IMR-90 (cell line): Measurements from ENCODE around the gene SUGCT.

Source experiments
- CEBPB ChIP-seq: IDR thresholded peaks from 2 replicates; pipeline ENCODE4 v1.6.1; 2012; ENCODE audit warnings: low read depth, low read length, improper control_type of control experiment
- CHD1 ChIP-seq: IDR thresholded peaks from 2 replicates; pipeline ENCODE4 v1.6.1; 2012; ENCODE audit warnings: low read depth, low read length, improper control_type of control experiment
- MAFK ChIP-seq: IDR thresholded peaks from 2 replicates; pipeline ENCODE4 v1.6.1; 2012; ENCODE audit warnings: low read depth, low read length, improper control_type of control experiment
- MAZ ChIP-seq: IDR thresholded peaks from 2 replicates; pipeline ENCODE4 v1.6.1; 2012; ENCODE audit warnings: low read depth, mild to moderate bottlenecking, low read length, improper control_type of control experiment, moderate library complexity, borderline replicate concordance
- MXI1 ChIP-seq: IDR thresholded peaks from 2 replicates; pipeline ENCODE4 v1.6.1; 2012; ENCODE audit warnings: low read depth, mild to moderate bottlenecking, low read length, moderate library complexity, borderline replicate concordance
- POLR2A ChIP-seq: IDR thresholded peaks from 2 replicates; pipeline ENCODE4 v1.6.1; 2012; ENCODE audit warnings: mild to moderate bottlenecking, low read depth, low read length
- RAD21 ChIP-seq: IDR thresholded peaks from 2 replicates; pipeline ENCODE4 v1.6.1; 2012; ENCODE audit warnings: low read length, improper control_type of control experiment
- SMC3 ChIP-seq: fragments of 150-350 bp; IDR thresholded peaks from 2 replicates; pipeline ENCODE4 v1.6.1; 2016; ENCODE audit warnings: low read depth, mild to moderate bottlenecking, antibody characterized with exemption, low read length, moderate library complexity
- TF ChIP-seq, protein P1 (sequence below): conservative IDR thresholded peaks from 2 replicates; pipeline ENCODE4 v1.5.1; 2012; ENCODE audit warnings: mild to moderate bottlenecking, low read depth, low read length, improper control_type of control experiment
- TF ChIP-seq, protein P2 (sequence below): fragments of 150-350 bp; IDR thresholded peaks from 2 replicates; pipeline ENCODE4 v1.6.1; 2017; ENCODE audit warnings: mild to moderate bottlenecking, antibody characterized with exemption, low read length, low read depth

DNA sequence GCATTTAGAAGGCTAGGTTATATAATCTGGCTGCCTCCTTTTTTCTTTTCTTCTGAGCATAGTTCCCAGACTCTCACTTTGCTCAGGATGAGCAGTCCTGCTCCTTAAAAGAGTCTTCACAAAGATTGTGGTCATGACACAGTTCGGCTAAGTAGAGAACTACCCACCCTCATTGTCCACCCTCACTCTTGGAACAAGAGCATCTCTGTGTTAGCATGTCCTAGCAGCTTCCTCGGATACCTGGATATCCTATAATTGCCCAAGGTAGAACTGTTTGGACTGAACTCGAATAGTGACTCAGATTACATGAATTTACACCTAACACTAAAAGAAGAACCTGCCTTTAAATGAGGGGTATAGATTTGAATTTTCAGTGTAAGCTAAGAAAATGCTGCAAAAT is 572.0 kb downstream of the SUGCT start:
- TF ChIP-seq, protein P1, sequence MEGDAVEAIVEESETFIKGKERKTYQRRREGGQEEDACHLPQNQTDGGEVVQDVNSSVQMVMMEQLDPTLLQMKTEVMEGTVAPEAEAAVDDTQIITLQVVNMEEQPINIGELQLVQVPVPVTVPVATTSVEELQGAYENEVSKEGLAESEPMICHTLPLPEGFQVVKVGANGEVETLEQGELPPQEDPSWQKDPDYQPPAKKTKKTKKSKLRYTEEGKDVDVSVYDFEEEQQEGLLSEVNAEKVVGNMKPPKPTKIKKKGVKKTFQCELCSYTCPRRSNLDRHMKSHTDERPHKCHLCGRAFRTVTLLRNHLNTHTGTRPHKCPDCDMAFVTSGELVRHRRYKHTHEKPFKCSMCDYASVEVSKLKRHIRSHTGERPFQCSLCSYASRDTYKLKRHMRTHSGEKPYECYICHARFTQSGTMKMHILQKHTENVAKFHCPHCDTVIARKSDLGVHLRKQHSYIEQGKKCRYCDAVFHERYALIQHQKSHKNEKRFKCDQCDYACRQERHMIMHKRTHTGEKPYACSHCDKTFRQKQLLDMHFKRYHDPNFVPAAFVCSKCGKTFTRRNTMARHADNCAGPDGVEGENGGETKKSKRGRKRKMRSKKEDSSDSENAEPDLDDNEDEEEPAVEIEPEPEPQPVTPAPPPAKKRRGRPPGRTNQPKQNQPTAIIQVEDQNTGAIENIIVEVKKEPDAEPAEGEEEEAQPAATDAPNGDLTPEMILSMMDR = no peak
- TF ChIP-seq, protein P2, sequence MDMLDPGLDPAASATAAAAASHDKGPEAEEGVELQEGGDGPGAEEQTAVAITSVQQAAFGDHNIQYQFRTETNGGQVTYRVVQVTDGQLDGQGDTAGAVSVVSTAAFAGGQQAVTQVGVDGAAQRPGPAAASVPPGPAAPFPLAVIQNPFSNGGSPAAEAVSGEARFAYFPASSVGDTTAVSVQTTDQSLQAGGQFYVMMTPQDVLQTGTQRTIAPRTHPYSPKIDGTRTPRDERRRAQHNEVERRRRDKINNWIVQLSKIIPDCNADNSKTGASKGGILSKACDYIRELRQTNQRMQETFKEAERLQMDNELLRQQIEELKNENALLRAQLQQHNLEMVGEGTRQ = no peak
- TF ChIP-seq RAD21 (no peak), CHD1 (no peak), SMC3 (no peak), MXI1 (no peak), CEBPB (no peak), MAFK (no peak), POLR2A (no peak), MAZ (no peak)
